Measurements from ENCODE around the gene CTDSP2. TPM values are rescaled to one million over a fixed set of nuclear protein-coding genes. Genes with fewer than 3 reads are reported as not detected.

The CTDSP2 gene
- polyA plus RNA-seq, 3 donors: 59.1 to 148 (median 70.2) TPM

DNA sequence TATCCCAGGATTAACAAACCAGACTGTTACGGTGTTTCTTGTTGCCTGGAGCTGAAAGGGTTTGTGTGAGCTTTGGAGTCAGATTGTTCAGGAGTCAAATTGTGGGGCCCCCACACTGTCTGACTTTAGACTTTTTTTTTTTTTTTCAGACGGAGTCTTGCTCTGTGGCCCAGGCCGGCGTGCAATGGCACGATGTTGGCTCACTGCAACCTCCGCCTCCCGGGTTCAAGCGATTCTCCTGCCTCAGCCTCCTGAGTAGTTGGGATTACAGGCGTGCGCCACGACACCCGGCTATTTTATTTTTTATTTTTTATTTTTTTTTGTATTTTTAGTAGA, 63.1 kb downstream of the CTDSP2 start:
- Histone ChIP-seq H4K20me1 (ENCODE audit: insufficient read depth, low read length) (no peaks in the 10 kb centered on the region), H3K4me1 (ENCODE audit: control insufficient read depth in 1 of 2, insufficient read depth in 2 of 2, low read length in 2 of 2) (peaks cover 37 to 39% of the 10 kb centered on the region in 2 donors), H3K79me2 (ENCODE audit: insufficient read depth, low read length) (peaks cover 17% of the 10 kb centered on the region), H3K4me2 (replicated peaks; ENCODE audit: extremely low read depth, low read length, poor library complexity, severe bottlenecking) (peak overlapping the region; percentile 83), H3K4me3 (replicated peaks in 1 of 3; ENCODE audit: low read depth in 2 of 3, low read length in 3 of 3) (peak overlapping the region; percentile 63 to 87 (median 82)), H3K27ac (ENCODE audit: low read depth in 1 of 2, low read length in 2 of 2) (peak overlapping the region in 1 of 2 donors; percentile 81), H3K9ac (ENCODE audit: insufficient read depth, low read length, poor library complexity, severe bottlenecking) (peak overlapping the region; percentile 77), H2AFZ (ENCODE audit: insufficient read depth, low read depth, low read length, poor library complexity, severe bottlenecking) (peak overlapping the region; percentile 87), H3K36me3 (replicated peaks in 1 of 2; ENCODE audit: control insufficient read depth in 1 of 2, insufficient read depth in 2 of 2, low read length in 2 of 2) (peaks cover 27 to 34% of the 10 kb centered on the region in 2 donors), H3K9me3 (replicated peaks in 1 of 2; ENCODE audit: control insufficient read depth in 1 of 2, insufficient read depth in 1 of 2, low read length in 2 of 2) (no peaks in the 10 kb centered on the region), H3K27me3 (ENCODE audit: control insufficient read depth in 2 of 2, insufficient read depth in 2 of 2, low read length in 2 of 2) (no peaks in the 10 kb centered on the region)
- peaks cover 27 to 29% of the 10 kb centered on the region in 2 donors for H3K36me3 Mint-ChIP-seq
- WGBS (ENCODE audit: insufficient coverage): 96% methylated on average over 8 of the region's 12 CpGs
- DNase-seq: no peak
- peaks cover 41% of the 10 kb centered on the region for H3K4me1 Mint-ChIP-seq
- H3K27me3 Mint-ChIP-seq (ENCODE audit: low read depth in 3 of 3): peaks cover 0 to 3% (median 0%) of the 10 kb centered on the region in 3 donors
- intact Hi-C loops (cut with micrococcal nuclease): loop anchor here in 1 of 2 donors (5.0 kb wide), 1 partner anchor 64 kb away; the partner anchor contains the start of gene CTDSP2
- peak overlapping the region in 4 of 7 donors; percentile 69 to 98 (median 83) for H3K27ac Mint-ChIP-seq
- H3K4me3 Mint-ChIP-seq: peak overlapping the region; percentile 99 to 100
- peaks cover 0 to 2% (median 0%) of the 10 kb centered on the region in 7 donors for H3K9me3 Mint-ChIP-seq
- TF ChIP-seq, protein P1, sequence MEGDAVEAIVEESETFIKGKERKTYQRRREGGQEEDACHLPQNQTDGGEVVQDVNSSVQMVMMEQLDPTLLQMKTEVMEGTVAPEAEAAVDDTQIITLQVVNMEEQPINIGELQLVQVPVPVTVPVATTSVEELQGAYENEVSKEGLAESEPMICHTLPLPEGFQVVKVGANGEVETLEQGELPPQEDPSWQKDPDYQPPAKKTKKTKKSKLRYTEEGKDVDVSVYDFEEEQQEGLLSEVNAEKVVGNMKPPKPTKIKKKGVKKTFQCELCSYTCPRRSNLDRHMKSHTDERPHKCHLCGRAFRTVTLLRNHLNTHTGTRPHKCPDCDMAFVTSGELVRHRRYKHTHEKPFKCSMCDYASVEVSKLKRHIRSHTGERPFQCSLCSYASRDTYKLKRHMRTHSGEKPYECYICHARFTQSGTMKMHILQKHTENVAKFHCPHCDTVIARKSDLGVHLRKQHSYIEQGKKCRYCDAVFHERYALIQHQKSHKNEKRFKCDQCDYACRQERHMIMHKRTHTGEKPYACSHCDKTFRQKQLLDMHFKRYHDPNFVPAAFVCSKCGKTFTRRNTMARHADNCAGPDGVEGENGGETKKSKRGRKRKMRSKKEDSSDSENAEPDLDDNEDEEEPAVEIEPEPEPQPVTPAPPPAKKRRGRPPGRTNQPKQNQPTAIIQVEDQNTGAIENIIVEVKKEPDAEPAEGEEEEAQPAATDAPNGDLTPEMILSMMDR (IDR thresholded peaks at IDR 0.05): no peak

DNA sequence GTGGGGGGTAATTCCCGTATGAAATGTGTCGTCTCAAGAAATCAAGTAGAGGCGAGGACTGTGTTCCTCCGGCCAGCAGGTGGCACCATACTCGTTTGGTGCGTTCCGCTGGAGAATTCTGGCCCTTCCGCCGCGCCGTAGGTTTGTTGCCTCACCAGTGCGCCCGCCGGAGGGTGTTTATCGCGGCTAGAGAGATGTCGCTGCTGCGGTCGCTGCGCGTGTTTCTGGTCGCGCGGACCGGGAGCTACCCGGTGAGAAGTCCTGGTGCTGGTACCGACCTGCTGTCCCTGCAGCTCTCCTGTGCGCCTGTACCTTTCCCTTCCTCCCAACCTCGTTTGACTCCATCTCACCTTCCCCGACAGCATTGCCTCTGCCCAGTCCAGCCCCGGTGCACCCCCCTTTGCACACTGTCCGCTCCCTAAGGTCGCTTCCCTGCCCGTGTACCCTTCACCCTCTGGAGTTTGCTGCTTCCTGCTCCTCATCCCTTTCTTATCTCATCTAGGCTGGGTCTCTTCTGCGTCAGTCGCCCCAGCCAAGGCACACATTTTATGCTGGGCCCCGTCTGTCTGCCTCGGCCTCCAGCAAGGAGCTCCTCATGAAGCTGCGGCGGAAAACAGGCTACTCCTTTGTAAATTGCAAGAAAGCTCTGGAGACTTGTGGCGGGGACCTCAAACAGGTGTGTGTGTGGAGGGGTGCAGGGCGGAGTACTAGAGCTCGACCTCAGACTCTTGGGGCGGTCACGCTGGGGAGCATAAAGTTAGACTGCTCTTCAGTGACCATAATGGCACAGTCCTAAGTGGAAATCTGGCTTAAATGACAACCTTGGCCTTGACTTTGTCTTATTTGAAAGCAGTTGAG, 63.7 kb downstream of the CTDSP2 start, which contains the start of gene TSFM:
TSS of gene TSFM (plus strand) at position 180 of the 858 bp plus-strand sequence. CDS start at position 195, 15 bp downstream.
- no peaks in the 10 kb centered on the region for H3K27me3 ChIP-seq (ENCODE audit: control insufficient read depth in 2 of 2, insufficient read depth in 2 of 2, low read length in 2 of 2)
- H3K9ac ChIP-seq (ENCODE audit: insufficient read depth, low read length, poor library complexity, severe bottlenecking): peak within 1 kb of the TSS; percentile 77
- intact Hi-C loops (cut with micrococcal nuclease): loop anchor here in 1 of 2 donors (5.0 kb wide), 1 partner anchor 64 kb away; the partner anchor contains the start of gene CTDSP2
- peak within 1 kb of the TSS; percentile 63 to 87 (median 82) for H3K4me3 ChIP-seq (replicated peaks in 1 of 3; ENCODE audit: low read depth in 2 of 3, low read length in 3 of 3)
- H3K79me2 ChIP-seq (ENCODE audit: insufficient read depth, low read length): peaks cover 17% of the 10 kb centered on the region
- Mint-ChIP-seq H3K4me3 (peak within 1 kb of the TSS; percentile 99 to 100), H3K27ac (peak within 1 kb of the TSS; percentile 91 to 98 (median 95)), H3K27me3 (ENCODE audit: low read depth in 3 of 3) (peaks cover 0 to 3% (median 0%) of the 10 kb centered on the region in 3 donors), H3K4me1 (peaks cover 41% of the 10 kb centered on the region), H3K9me3 (peaks cover 0 to 2% (median 0%) of the 10 kb centered on the region in 7 donors), H3K36me3 (peaks cover 23 to 24% of the 10 kb centered on the region in 2 donors)
- H3K9me3 ChIP-seq (replicated peaks in 1 of 2; ENCODE audit: control insufficient read depth in 1 of 2, insufficient read depth in 1 of 2, low read length in 2 of 2): no peaks in the 10 kb centered on the region
- WGBS (ENCODE audit: insufficient coverage): 1% methylated on average over 43 of the region's 45 CpGs
- H3K4me2 ChIP-seq (replicated peaks; ENCODE audit: extremely low read depth, low read length, poor library complexity, severe bottlenecking): peak within 1 kb of the TSS; percentile 83
- peaks cover 37 to 39% of the 10 kb centered on the region in 2 donors for H3K4me1 ChIP-seq (ENCODE audit: control insufficient read depth in 1 of 2, insufficient read depth in 2 of 2, low read length in 2 of 2)
- TF ChIP-seq, protein P1 (IDR thresholded peaks at IDR 0.05): peak; percentile 94
- peak; percentile 91 to 93 (median 92) for DNase-seq
- peaks cover 25 to 28% of the 10 kb centered on the region in 2 donors for H3K36me3 ChIP-seq (replicated peaks in 1 of 2; ENCODE audit: control insufficient read depth in 1 of 2, insufficient read depth in 2 of 2, low read length in 2 of 2)
- peak within 1 kb of the TSS; percentile 43 to 81 for H3K27ac ChIP-seq (ENCODE audit: low read depth in 1 of 2, low read length in 2 of 2)
- no peaks in the 10 kb centered on the region for H4K20me1 ChIP-seq (ENCODE audit: insufficient read depth, low read length)
- peak within 1 kb of the TSS; percentile 87 for H2AFZ ChIP-seq (ENCODE audit: insufficient read depth, low read depth, low read length, poor library complexity, severe bottlenecking)
